HG02970 (cell line): ENCODE results near the gene FBXW10B.
"Not testable (repeated sequence)": the region's sequence is repeated elsewhere in the genome, so short reads cannot be mapped to it uniquely, and the experiment has no call there.

Source experiments
- ATAC-seq: cut with Tn5 transposase; IDR thresholded peaks from one replicate; pipeline ENCODE4 v1.9.1; 2021; ENCODE audit warnings: mild to moderate bottlenecking, moderate library complexity, moderate number of reproducible peaks; ENCODE audit not compliant: unreplicated experiment, low FRiP score

The FBXW10B gene, protein sequence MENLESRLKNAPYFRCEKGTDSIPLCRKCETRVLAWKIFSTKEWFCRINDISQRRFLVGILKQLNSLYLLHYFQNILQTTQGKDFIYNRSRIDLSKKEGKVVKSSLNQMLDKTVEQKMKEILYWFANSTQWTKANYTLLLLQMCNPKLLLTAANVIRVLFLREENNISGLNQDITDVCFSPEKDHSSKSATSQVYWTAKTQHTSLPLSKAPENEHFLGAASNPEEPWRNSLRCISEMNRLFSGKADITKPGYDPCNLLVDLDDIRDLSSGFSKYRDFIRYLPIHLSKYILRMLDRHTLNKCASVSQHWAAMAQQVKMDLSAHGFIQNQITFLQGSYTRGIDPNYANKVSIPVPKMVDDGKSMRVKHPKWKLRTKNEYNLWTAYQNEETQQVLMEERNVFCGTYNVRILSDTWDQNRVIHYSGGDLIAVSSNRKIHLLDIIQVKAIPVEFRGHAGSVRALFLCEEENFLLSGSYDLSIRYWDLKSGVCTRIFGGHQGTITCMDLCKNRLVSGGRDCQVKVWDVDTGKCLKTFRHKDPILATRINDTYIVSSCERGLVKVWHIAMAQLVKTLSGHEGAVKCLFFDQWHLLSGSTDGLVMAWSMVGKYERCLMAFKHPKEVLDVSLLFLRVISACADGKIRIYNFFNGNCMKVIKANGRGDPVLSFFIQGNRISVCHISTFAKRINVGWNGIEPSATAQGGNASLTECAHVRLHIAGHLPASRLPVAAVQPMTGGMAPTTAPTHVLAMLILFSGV

GRCh38 chr17:15619331-15620058, at the start of gene FBXW10B:
Gene FBXW10B, minus strand, starts transcription at chr17:15619704. Its CDS starts 192 bp downstream, at chr17:15619512.
- not testable (repeated sequence) for ATAC-seq

GRCh38 chr17:15663691-15664090, 44.2 kb upstream of the FBXW10B start:
- no peak for ATAC-seq

DNA sequence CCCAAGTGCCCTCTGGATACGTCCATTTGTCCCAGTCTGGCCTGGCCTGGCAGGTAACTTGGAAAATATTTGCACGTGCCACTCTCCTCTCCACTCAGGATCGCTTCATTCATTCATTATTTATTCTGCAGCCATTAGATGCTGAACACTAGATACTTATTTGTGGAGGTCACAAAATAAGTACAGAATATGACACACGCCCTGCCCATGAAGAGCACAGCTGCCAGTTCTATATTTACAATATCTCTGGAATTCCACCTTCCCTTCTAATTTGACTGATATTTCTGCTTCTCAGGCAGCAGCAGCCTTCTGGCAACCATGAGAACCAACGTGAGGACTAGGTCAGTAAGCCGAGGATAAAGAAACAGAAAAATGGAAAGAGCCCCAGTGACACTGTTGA, 43.7 kb upstream of the FBXW10B start:
- no peak for ATAC-seq

DNA sequence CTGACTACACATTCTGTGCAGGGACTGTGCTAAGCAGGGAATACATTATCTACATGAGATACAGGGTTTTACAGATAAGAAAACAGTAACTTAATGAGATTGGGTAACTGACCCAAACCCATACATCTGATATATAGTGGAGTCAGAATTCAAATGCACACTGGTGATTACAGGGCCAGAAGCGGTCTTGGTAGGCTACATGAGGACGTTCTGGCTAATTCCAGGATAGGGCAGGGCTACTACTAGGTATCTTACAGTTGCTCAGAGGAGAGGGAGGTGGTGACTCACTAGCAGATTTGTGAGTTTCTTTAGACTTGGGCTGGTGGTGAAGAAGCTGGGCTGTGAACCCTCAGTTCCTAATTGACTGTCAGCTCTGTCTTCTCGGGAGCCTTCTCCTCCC, 43.2 kb upstream of the FBXW10B start:
- no peak for ATAC-seq

DNA sequence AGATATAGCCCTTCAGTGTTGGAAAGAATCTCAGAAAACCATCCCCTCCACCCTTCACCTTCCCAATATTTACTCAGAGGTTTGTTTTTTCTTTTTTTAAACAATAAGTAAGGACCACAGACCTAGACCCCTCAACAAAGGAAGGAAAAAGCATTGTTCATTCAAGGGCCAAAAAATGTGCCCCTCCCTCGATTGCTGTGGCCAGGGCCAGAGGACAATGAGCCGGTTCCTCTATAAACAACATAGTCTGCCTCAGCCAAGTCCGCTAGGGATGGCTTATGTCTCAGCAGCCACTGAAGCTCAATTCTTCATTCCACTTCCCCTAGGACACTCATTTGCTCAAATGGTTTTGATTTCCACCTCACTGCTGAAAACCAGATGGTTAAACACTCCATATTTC, 40.6 kb upstream of the FBXW10B start:
- no peak for ATAC-seq

GRCh38 chr17:15659663-15660062, 40.2 kb upstream of the FBXW10B start:
- ATAC-seq: no peak

- no peak for ATAC-seq
These were observed 39.7 kb upstream of the FBXW10B start for GRCh38 chr17:15659236-15659635.

GRCh38 chr17:15658296-15658695, 38.8 kb upstream of the FBXW10B start:
- ATAC-seq: no peak

- ATAC-seq: no peak
These were observed 38.4 kb upstream of the FBXW10B start for GRCh38 chr17:15657868-15658267.

- no peak for ATAC-seq
These were observed 35.5 kb upstream of the FBXW10B start for GRCh38 chr17:15654886-15655561.

DNA sequence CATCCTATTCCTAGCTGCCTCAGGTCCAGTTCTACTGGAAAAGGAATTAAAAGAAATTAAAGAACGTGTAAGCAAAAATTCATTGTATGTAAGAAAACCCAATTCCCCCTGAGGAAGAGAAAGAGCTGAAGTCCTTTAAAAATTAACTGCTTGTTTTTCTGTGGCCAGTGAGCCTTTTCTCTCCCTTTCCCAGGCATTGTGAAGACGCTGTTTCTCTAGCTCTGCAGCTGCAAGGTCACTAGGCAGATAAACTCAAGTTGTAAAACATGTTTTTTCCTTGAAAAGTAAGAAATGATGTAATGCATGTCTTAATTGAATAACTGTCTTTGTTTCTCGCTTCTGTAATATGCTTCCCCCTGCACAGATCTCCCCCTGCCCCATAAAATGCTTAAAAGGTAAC, 34.9 kb upstream of the FBXW10B start:
- ATAC-seq: not testable (repeated sequence)

GRCh38 chr17:15652960-15653359, 33.5 kb upstream of the FBXW10B start:
- ATAC-seq: no peak

DNA sequence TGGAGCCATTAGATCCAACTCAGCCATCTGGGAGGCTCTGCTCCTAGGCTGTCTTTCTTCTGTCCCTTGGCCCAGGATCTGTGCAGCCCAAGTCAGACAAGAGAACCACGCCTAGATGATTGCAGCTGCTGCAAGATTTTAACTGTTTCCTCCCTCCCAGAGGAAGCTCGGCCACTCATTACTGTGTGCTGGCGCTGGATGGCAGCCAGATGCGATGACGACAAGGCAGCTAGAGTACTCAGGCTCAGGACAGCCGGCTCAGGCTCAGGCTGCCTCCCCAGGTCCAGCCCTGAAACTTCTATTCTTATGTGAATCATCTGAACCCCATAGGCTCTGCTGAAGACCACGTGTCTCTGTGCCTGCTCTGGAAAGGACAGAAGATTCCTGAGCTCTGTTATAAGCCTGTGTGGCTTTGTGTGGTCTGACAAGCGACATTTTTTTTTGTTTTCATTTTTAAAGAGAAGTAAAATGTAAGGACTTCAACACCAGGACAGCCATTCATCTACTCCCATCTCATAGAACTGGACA, 32.1 kb upstream of the FBXW10B start:
- no peak for ATAC-seq

GRCh38 chr17:15650741-15651582, 31.5 kb upstream of the FBXW10B start:
- no peak for ATAC-seq

- ATAC-seq: no peak
These were observed 30.4 kb upstream of the FBXW10B start for GRCh38 chr17:15649861-15650421.

GRCh38 chr17:15648386-15648785, 28.9 kb upstream of the FBXW10B start:
- ATAC-seq: no peak

DNA sequence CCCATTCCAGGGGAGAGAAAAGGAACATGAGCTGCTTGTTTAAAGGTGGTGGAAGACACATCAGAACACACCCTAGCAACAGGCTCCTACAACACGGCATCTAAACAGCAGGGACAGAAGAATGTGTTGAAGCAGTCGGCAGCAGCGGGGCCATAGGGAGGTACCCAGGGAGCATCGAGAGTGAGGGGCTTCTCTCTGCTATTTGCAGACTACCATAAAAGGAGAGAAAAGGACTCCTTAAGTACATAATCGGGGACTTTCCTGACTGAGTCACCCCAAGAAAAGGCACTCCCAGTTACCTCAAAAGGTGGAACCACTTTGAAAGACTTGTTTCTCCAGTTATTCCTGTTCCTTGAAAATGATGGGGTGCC, 26.4 kb upstream of the FBXW10B start:
- not testable (repeated sequence) for ATAC-seq

GRCh38 chr17:15645099-15645941, 25.8 kb upstream of the FBXW10B start:
- ATAC-seq: not testable (repeated sequence)
